ENCODE results near the gene ABCC4.

DNA sequence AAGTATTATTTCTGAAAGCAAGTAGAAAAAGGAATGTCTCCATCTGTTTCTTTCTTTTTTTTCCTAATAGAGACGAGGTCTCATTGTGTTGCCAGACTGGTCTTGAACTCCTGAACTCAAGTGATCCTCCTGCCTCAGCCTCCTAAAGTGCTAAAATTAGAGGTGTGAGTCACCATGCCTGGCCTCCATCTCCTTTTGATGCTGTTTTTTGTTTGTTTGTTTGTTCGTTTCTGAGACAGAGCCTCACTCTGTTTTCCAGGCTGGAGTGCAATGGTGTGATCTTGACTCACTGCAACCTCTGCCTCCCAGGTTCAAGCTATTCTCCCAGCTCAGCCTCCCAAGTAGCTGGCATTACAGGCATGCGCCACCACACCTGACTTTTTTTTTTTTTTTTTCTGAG lies 14.5 kb upstream of the ABCC4 start:
- TF ChIP-seq, protein P1, sequence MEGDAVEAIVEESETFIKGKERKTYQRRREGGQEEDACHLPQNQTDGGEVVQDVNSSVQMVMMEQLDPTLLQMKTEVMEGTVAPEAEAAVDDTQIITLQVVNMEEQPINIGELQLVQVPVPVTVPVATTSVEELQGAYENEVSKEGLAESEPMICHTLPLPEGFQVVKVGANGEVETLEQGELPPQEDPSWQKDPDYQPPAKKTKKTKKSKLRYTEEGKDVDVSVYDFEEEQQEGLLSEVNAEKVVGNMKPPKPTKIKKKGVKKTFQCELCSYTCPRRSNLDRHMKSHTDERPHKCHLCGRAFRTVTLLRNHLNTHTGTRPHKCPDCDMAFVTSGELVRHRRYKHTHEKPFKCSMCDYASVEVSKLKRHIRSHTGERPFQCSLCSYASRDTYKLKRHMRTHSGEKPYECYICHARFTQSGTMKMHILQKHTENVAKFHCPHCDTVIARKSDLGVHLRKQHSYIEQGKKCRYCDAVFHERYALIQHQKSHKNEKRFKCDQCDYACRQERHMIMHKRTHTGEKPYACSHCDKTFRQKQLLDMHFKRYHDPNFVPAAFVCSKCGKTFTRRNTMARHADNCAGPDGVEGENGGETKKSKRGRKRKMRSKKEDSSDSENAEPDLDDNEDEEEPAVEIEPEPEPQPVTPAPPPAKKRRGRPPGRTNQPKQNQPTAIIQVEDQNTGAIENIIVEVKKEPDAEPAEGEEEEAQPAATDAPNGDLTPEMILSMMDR (IDR thresholded peaks at IDR 0.05; ENCODE audit: low read depth, low read length) = no peak
- no peak for TF ChIP-seq EZH2phosphoT487 (IDR thresholded peaks at IDR 0.05; ENCODE audit: low read depth)
